Activated B cell treated with CpG ODN at 0.5 μM for 24 hours (primary cell): ENCODE measurements around the gene RPP38. TPM values are rescaled to one million over a fixed set of nuclear protein-coding genes. Genes with fewer than 3 reads are reported as not detected.

ENCODE experiments used
- ATAC-seq: fragments of 200-7000 bp; cut with Tn5 transposase; one replicate; pipeline ENCODE4 v1.10.0; 2021; ENCODE audit warnings: low read depth, mild to moderate bottlenecking, moderate library complexity
- CTCF ChIA-PET: fragments of 350-600 bp; sonication (Branson Sonifier 250); formaldehyde crosslinking; loops from one replicate; lab custom pipeline; 2021; ENCODE audit warnings: antibody characterized with exemption; lab: Charles Lee
- POLR2A ChIA-PET: fragments of 350-600 bp; sonication (Branson Sonifier 250); formaldehyde crosslinking; loops from one replicate; lab custom pipeline; 2021; ENCODE audit warnings: antibody characterized with exemption; lab: Charles Lee
- DNase-seq: peaks from one replicate; pipeline ENCODE4 v3.0.0; 2022
- H3K27ac Mint-ChIP-seq: one replicate; pipeline ENCODE4 v1.8.0; 2020; ENCODE audit warnings: mixed read lengths
- H3K27me3 Mint-ChIP-seq: one replicate; pipeline ENCODE4 v1.8.0; 2021; ENCODE audit warnings: mixed read lengths
- H3K36me3 Mint-ChIP-seq: one replicate; pipeline ENCODE4 v1.8.0; 2021; ENCODE audit warnings: low read depth, mixed read lengths
- H3K4me1 Mint-ChIP-seq: one replicate; pipeline ENCODE4 v1.8.0; 2021; ENCODE audit warnings: mixed read lengths
- H3K4me3 Mint-ChIP-seq: one replicate; pipeline ENCODE4 v1.8.0; 2020; ENCODE audit warnings: mild to moderate bottlenecking, mixed read lengths
- H3K9me3 Mint-ChIP-seq: one replicate; pipeline ENCODE4 v1.8.0; 2020; ENCODE audit warnings: mixed read lengths
- CTCF ChIP-seq: fragments of 200-600 bp; IDR thresholded peaks from one replicate; pipeline ENCODE4 v1.8.0; 2022; ENCODE audit warnings: antibody characterized with exemption, mild to moderate bottlenecking
- intact Hi-C: fragments of 100-400 bp; cut with micrococcal nuclease; formaldehyde crosslinking; loops from one replicate; pipeline ENCODE4 v1.15.1; 2024
- total RNA-seq: library from RNA; stranded (reverse); gene quantifications from 2 replicates; pipeline ENCODE4 v1.2.3, GENCODE V29; 2022

The RPP38 gene
- total RNA-seq, 1 donor from 2014 or later, result 27.9 TPM

GRCh38 chr10:15120523-15120922 is 23.4 kb downstream of the RPP38 start:
- ATAC-seq, result no peak
- H3K27me3 Mint-ChIP-seq, result no peaks in the 10 kb centered on the region
- H3K27ac Mint-ChIP-seq, result no peak overlapping the region
- no peak overlapping the region for H3K4me3 Mint-ChIP-seq
- ChIA-PET CTCF (no interaction called here), POLR2A (no interaction called here)
- intact Hi-C loops, result no loop called here
- H3K9me3 Mint-ChIP-seq, result no peaks in the 10 kb centered on the region
- TF ChIP-seq CTCF, result no peak
- H3K36me3 Mint-ChIP-seq, result peaks cover 38% of the 10 kb centered on the region
- DNase-seq, result no peak
- peaks cover 4% of the 10 kb centered on the region for H3K4me1 Mint-ChIP-seq

GRCh38 chr10:15121707-15122106 is 24.6 kb downstream of the RPP38 start:
- peaks cover 4% of the 10 kb centered on the region for H3K4me1 Mint-ChIP-seq
- ChIA-PET CTCF (no interaction called here), POLR2A (no interaction called here)
- no peak for ATAC-seq
- intact Hi-C loops, result no loop called here
- no peak overlapping the region for H3K4me3 Mint-ChIP-seq
- TF ChIP-seq CTCF, result no peak
- no peak for DNase-seq
- H3K27ac Mint-ChIP-seq, result no peak overlapping the region
- H3K36me3 Mint-ChIP-seq, result peaks cover 42% of the 10 kb centered on the region
- no peaks in the 10 kb centered on the region for H3K27me3 Mint-ChIP-seq
- no peaks in the 10 kb centered on the region for H3K9me3 Mint-ChIP-seq

GRCh38 chr10:15122477-15123030 is 25.4 kb downstream of the RPP38 start:
- DNase-seq (no peak), ATAC-seq (no peak)
- intact Hi-C loops, result no loop called here
- ChIA-PET POLR2A (no interaction called here), CTCF (interaction anchor here (0.5 kb wide), 1 partner anchor 18 kb away, joined by 3 read pairs; no protein-coding TSS in a partner anchor)
- Mint-ChIP-seq H3K27me3 (no peaks in the 10 kb centered on the region), H3K4me1 (peaks cover 4% of the 10 kb centered on the region), H3K9me3 (no peaks in the 10 kb centered on the region), H3K4me3 (no peak overlapping the region), H3K36me3 (peaks cover 42% of the 10 kb centered on the region), H3K27ac (no peak overlapping the region)
- no peak for TF ChIP-seq CTCF

GRCh38 chr10:15123749-15124184 is 26.6 kb downstream of the RPP38 start:
- peaks cover 2% of the 10 kb centered on the region for H3K4me1 Mint-ChIP-seq
- H3K36me3 Mint-ChIP-seq, result peaks cover 43% of the 10 kb centered on the region
- no peak overlapping the region for H3K27ac Mint-ChIP-seq
- POLR2A ChIA-PET, result interaction anchor here (0.6 kb wide), 1 partner anchor 172 kb away, joined by 12 read pairs; no protein-coding TSS in a partner anchor
- CTCF ChIA-PET, result interaction anchor here (1.4 kb wide), 1 partner anchor 19 kb away, joined by 4 read pairs; no protein-coding TSS in a partner anchor
- no peak overlapping the region for H3K4me3 Mint-ChIP-seq
- TF ChIP-seq CTCF, result no peak
- no peak for ATAC-seq
- no peaks in the 10 kb centered on the region for H3K9me3 Mint-ChIP-seq
- intact Hi-C loops, result no loop called here
- H3K27me3 Mint-ChIP-seq, result no peaks in the 10 kb centered on the region
- no peak for DNase-seq

- DNase-seq, result no peak
- Mint-ChIP-seq H3K36me3 (peaks cover 40% of the 10 kb centered on the region), H3K27me3 (no peaks in the 10 kb centered on the region), H3K4me1 (peaks cover 2% of the 10 kb centered on the region), H3K4me3 (no peak overlapping the region), H3K27ac (no peak overlapping the region), H3K9me3 (no peaks in the 10 kb centered on the region)
- ChIA-PET POLR2A (no interaction called here), CTCF (interaction anchor here (1.4 kb wide), 1 partner anchor 19 kb away, joined by 4 read pairs; no protein-coding TSS in a partner anchor)
- ATAC-seq, result no peak
- intact Hi-C loops, result no loop called here
- TF ChIP-seq CTCF, result no peak
Observed at GRCh38 chr10:15124190-15124589, 27.0 kb downstream of the RPP38 start.
